Neuron (in vitro differentiated cells): ENCODE measurements around the gene KLHDC10.
"Not testable (repeated sequence)": the region's sequence is repeated elsewhere in the genome, so short reads cannot be mapped to it uniquely, and the experiment has no call there.

Experiments used
- H2AFZ ChIP-seq: one replicate; pipeline ENCODE4 v1.6.1; 2013; ENCODE audit warnings: low read depth, mild to moderate bottlenecking, inconsistent platforms, low read length, moderate library complexity
- H3K27me3 ChIP-seq: one replicate; pipeline ENCODE4 v1.6.1; 2013; ENCODE audit warnings: low read length; ENCODE audit not compliant: insufficient read depth
- H3K36me3 ChIP-seq: one replicate; pipeline ENCODE4 v1.6.1; 2013; ENCODE audit warnings: low read length; ENCODE audit not compliant: insufficient read depth
- H3K4me1 ChIP-seq: one replicate; pipeline ENCODE4 v1.6.1; 2013; ENCODE audit warnings: low read length; ENCODE audit not compliant: insufficient read depth
- H3K4me3 ChIP-seq: 2 replicates; pipeline ENCODE4 v1.5.1; 2013; ENCODE audit warnings: mild to moderate bottlenecking, low read length, moderate library complexity
- H3K9me3 ChIP-seq: one replicate; pipeline ENCODE4 v1.6.1; 2013; ENCODE audit warnings: low read length

Gene KLHDC10

DNA sequence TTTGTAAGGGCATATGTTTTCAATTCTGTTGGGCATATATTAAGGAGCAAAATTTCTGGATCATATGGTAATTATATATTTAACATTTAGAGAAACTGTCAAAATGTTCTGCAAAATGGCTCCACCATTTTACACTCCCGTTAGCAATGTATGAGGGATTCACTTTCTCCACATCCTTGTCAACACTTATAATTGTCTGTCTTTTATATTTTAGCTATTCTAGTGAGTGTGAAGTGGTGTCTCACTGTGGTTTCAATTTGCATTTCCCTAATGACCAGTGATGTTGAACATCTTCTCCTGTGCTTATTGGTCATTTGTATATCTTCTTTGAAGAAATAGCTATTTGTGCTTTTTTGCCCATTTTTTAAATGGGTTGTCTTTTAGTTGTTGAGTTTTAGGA, 8.1 kb upstream of the KLHDC10 start:
- no peak overlapping the region for H3K4me3 ChIP-seq
- no peaks in the 10 kb centered on the region for H3K36me3 ChIP-seq
- H3K27me3 ChIP-seq = no peaks in the 10 kb centered on the region

DNA sequence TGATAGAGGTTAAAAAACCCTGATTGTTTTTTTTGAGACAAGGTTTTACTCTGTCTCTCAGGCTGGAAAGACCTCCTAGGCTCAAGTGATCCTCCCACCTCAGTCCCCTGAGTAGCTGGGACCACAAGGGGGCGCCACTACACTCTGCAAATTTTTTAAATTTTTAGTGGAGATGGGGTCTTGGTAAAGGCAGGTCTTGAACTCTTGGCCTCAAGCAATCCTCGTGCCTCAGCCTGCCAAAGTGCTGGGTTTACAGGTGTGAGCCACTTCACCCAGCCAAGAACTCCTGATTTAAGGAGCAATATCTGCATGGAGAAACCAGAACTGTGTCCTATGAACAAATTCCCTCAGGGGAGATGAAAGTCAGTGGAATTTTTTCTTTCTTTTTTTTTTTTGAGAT, 7.3 kb upstream of the KLHDC10 start:
- Histone ChIP-seq H3K4me3 (no peak overlapping the region), H2AFZ (no peak overlapping the region), H3K27me3 (no peaks in the 10 kb centered on the region), H3K4me1 (no peaks in the 10 kb centered on the region), H3K9me3 (no peaks in the 10 kb centered on the region), H3K36me3 (no peaks in the 10 kb centered on the region)

More for the DNA sequence above, 8.1 kb upstream of the KLHDC10 start:
- no peaks in the 10 kb centered on the region for H3K4me1 ChIP-seq
- no peak overlapping the region for H2AFZ ChIP-seq
- H3K9me3 ChIP-seq = no peaks in the 10 kb centered on the region

DNA sequence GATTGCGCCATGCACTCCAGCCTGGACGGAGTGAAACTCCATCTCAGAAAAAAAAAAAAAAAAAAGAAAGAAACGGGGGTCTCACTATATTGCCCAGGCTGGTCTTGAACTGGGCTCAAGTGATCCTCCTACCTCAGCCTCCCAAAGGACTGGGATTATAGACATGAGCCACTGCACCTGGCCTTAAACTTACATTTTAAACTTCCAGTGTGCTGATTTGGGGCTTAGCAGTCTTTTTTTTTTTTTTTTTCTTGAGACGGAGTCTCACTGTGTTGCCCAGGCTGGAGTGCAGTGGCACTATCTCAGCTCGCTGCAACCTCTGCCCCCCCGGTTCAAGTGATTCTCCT, 5.8 kb upstream of the KLHDC10 start:
- not testable (repeated sequence) for H3K4me3 ChIP-seq, H3K9me3 ChIP-seq, H3K36me3 ChIP-seq, H3K4me1 ChIP-seq, H3K27me3 ChIP-seq, H2AFZ ChIP-seq

DNA sequence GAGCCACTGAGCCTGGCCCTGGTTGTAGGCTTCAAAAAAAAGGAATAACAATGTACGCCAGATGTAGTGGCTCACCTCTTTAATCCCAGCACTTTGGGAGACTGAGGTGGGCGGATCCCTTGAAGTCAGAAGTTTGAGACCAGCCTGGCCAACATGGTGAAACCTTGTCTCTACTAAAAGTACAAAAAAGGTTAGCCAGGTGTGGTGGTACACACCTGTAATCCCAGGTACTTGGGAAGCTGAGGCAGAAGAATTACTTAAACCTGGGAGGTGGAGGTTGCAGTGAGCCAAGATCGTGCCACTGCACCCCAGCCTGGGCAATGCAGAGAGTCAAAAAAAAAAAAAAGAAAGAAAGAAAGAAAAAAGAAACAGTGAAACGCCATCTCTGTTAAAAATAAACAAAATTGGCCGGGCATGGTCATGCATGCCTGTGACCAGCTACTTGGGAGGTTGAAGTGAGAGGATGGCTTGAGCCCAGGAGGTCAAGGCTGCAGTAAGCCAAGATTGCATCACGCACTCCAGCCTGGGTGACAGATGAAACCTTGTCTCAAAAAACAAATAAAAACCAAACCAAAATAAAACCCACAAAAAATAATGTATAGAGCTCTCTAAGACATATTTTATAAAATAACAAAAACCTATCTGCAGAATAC, 4.7 kb upstream of the KLHDC10 start:
- Histone ChIP-seq H3K27me3 (no peaks in the 10 kb centered on the region), H3K9me3 (no peaks in the 10 kb centered on the region), H2AFZ (no peak overlapping the region), H3K4me1 (peaks cover 6% of the 10 kb centered on the region), H3K36me3 (no peaks in the 10 kb centered on the region), H3K4me3 (no peak overlapping the region)

DNA sequence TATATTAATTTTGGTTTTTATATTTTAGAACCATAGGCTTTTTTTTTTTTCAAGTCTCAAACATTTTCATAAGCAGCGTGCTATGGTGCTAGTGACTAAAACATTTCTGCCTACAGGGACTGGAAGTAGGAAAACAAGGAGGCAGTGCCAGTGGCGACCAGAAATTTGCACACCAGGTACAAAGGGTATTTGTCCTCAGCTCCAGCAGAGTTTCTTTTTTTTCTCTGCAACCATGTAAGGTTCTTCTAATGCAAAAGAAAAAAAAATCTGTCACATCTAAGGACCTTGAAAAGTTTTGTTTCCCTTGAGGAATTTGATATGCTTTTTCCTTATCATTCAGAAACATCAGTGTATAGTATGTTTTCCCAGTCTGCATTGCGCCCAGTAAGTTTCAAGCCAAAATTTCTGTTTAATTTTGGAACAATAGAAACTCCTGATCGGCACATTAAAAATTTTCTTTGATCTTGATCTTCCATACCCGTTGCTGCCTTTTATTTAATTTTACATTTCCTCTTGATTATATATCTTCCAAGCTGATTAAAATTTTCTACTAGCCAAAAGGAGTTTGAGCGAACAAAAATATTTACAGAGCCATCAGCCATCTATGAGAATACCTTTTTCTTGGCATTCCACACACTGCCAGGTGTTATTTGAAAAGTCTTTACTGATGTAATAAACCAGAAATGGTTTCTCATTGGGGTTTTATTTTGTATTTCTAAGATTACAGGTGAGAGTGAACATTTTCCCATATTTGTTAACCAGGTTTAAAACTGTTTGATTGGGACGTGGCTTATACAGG, 956 bp upstream of the KLHDC10 start:
- Histone ChIP-seq H3K4me1 (peaks cover 15% of the 10 kb centered on the region), H3K9me3 (no peaks in the 10 kb centered on the region), H3K27me3 (no peaks in the 10 kb centered on the region), H3K4me3 (peak overlapping the region; percentile 55), H2AFZ (peak overlapping the region; percentile 90), H3K36me3 (peaks cover 2% of the 10 kb centered on the region)

DNA sequence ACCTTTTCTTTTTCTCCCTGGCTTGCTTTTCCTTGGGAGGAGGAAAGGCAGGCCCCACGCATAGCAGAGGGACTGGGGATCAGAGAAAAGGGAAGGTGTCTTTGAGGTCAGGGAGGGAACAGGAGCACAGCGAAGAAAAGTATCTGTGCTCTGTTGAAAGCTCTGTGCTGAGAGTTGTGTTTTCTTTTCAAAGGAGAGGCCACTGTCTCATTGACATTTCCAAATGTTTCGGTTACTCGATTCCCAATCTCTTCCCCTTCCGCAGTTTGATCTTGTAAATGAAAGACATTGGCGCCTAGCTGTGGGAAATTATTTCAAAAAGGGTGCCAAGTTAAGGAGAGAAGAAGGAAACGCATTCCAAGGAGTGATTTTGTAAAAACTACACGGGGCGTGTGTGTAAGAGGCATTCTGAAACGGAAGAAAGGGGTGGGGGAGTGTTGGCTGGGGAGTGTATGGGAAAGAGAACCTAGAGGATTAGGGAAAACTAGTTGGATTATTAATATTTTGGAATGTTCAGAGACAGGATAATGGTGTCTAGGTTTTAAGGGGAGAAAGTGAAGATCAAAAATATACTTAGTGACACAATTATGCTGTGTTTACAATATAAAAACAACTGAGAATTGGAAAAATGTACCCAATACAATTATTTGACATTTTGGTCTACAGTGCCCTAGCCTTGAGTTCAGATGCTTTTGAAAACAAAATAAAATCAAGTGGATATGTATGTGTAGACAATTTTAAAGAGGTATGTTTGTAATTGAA, 708 bp downstream of the KLHDC10 start:
- H3K9me3 ChIP-seq = no peaks in the 10 kb centered on the region

DNA sequence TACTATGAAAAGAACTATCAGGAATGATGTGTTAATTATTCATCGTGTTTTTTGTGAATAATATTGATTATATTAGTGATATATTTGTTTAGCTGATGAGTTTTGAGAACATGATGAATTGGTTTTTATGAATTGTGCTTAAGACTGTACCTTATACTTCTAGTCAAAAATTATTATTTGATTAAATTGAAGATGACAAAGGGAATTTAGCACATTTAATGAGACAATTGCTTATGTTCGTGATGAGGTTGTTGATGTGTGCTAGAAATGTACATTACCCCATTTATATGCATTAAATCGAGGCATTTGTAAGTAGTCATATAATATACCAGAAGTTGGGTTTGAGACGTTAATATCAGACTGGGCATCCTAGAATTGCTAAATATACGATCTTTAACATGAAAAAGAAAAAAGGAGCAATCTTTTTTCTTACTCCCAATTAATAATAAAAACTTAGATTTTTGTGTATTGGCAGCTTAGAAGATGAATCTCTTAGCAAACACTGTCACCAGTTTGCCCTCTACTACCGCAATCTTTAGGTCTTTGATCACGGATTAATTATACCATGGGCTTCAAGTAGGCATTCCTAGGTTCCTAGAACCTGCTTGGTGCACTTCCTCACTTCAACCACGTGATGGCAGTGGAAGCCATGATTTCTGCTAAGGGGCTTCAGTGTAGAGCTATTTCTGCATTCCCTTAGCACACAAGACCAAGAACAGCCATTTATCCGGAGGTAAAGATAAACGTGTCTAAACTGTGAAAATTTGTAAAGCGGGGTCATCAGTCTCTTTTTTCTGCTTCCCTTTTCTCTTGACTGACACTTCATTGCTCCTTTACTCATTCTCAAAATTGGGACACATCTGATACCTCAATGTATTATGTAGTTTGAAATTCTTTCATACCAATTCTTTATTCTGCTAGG, 1.6 kb downstream of the KLHDC10 start:
- Histone ChIP-seq H3K27me3 (no peaks in the 10 kb centered on the region), H3K4me1 (peaks cover 15% of the 10 kb centered on the region), H3K36me3 (peaks cover 2% of the 10 kb centered on the region), H2AFZ (no peak overlapping the region), H3K9me3 (no peaks in the 10 kb centered on the region), H3K4me3 (peak overlapping the region; percentile 55)

More for the DNA sequence above, 708 bp downstream of the KLHDC10 start:
- H3K4me3 ChIP-seq = peak overlapping the region; percentile 55
- no peaks in the 10 kb centered on the region for H3K27me3 ChIP-seq
- peaks cover 2% of the 10 kb centered on the region for H3K36me3 ChIP-seq
- peaks cover 15% of the 10 kb centered on the region for H3K4me1 ChIP-seq
- H2AFZ ChIP-seq = peak overlapping the region; percentile 90

DNA sequence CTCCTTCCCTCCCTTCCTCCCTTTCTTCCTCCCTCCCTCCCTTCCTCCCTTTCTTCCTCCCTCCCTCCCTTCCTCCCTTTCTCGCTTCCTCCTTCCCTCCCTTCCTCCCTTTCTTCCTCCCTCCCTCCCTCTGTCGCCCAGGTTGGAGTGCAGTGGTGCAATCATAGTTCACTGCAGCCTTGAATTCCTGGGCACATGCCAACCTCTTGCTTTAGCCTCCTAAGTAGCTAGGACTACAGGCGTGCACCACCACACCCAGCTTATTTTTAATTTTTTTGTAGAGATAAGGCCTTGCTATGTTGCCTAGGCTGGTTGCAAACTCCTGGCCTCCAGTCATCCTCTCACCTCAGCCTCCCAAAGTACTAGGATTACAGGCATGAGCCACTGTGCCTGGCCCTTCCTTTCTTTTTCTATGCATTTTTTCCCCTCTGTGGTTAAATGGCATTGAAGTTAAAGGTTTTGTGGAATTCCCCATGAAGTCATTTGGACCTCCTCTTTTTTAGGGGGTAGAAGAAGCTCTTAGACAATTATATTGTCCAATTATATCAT, 9.6 kb downstream of the KLHDC10 start:
- no peaks in the 10 kb centered on the region for H3K4me1 ChIP-seq
- peaks cover 12% of the 10 kb centered on the region for H3K36me3 ChIP-seq
- H3K4me3 ChIP-seq = no peak overlapping the region
- peaks cover 3% of the 10 kb centered on the region for H3K9me3 ChIP-seq
- H3K27me3 ChIP-seq = no peaks in the 10 kb centered on the region
- H2AFZ ChIP-seq = no peak overlapping the region

DNA sequence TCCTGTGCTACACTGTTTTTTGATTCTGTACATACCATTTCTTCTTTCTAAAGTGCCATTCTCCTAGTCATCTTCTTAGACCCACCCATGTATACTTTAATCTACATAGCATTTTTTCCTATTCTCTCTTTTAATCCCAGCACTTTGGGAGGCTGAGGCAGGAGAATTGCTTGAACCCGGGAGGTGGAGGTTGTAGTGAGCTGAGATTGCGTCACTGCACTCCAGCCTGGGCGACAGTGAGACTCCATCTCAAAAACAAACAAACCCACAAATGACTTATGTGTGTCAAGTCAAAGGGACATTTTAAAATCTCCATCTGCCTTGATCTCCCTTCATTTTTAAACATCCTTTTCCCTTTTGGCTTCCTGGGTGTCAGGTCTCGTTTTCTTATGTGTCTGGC, 13.2 kb downstream of the KLHDC10 start:
- H2AFZ ChIP-seq, H3K27me3 ChIP-seq, H3K36me3 ChIP-seq, H3K9me3 ChIP-seq, H3K4me1 ChIP-seq, H3K4me3 ChIP-seq: not testable (repeated sequence)

DNA sequence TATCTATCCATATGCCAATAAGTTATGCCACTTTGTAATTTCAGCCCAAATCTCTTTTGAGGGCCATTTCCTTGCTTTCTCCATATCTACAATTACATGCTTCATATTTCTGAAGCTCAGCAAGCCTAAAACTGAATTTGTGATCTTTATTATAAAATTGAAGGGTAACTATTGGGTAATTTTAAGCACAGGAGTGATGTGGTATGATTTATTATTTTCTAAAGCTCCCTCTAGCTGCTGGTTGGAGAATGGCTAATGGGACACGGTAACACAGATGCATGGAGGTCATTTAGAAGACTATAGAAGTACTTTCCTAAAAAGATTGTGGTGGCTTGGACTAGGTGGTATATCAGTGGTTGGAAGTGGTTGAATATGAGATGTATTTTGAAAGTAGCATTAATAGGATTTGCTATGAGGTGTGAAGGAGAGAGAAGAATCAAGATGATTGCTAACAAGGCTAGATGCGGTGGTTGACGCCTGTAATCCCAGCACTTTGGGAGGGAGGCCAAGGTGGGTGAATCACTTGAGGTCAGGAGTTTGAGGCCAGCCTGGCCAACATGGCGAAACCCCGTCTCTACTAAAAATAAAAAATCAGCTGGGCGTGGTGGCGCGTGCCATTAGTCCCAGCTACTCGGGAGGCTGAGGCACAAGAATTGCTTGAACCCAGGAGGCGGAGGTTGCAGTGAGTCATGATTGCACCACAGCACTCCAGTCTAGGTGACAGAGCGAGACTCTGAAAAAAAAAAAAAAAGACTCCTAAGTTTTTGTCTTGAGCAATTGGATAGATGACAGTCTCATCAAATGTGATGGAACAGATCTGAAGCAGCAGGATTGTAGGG, 13.9 kb downstream of the KLHDC10 start:
- no peaks in the 10 kb centered on the region for H3K27me3 ChIP-seq
- peaks cover 10% of the 10 kb centered on the region for H3K36me3 ChIP-seq
- no peak overlapping the region for H3K4me3 ChIP-seq
- H3K4me1 ChIP-seq = no peaks in the 10 kb centered on the region
- peaks cover 1% of the 10 kb centered on the region for H3K9me3 ChIP-seq
- no peak overlapping the region for H2AFZ ChIP-seq

DNA sequence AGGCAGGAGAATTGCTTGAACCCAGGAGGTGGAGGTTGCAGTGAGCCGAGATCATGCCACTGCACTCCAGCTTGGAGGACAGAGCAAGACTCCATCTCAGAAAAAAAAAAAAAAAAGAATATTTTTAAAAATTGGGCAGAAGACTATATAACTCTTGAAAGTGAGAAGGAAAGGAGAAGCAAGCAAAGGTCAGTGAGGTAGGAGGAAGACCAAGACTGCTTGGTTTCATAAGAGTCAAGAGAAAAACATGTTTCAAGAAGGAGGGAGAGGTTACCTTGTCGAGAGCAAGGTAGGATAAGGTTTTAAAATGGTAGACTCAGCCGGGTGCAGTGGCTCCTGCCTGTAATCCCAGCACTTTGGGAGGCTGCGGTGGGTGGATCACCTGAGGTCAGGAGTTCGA, 14.9 kb downstream of the KLHDC10 start:
- not testable (repeated sequence) for H3K4me1 ChIP-seq, H3K9me3 ChIP-seq, H3K36me3 ChIP-seq, H2AFZ ChIP-seq, H3K4me3 ChIP-seq, H3K27me3 ChIP-seq

DNA sequence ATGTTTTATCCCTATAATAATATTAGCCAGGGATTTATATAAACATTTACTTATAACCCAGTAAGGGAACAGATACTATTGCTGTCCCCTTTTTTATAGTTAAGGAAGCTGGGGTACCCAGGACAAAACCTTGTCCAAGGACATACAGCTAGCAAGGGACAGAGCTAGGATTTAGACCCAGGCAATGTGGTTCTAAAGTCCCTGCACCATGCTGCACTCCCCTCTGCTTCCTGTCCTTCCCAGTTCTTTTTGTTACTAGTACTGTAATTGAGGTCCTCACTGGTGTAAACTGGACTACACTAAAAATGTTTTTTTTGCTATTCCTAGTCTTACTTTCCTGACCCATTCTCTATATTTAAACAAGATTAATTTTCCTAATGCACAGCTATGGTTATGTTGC, 16.6 kb downstream of the KLHDC10 start:
- H3K27me3 ChIP-seq = no peaks in the 10 kb centered on the region
- no peak overlapping the region for H3K4me3 ChIP-seq
- H3K9me3 ChIP-seq = peaks cover 4% of the 10 kb centered on the region
- H2AFZ ChIP-seq = no peak overlapping the region
- H3K36me3 ChIP-seq = peaks cover 14% of the 10 kb centered on the region
- no peaks in the 10 kb centered on the region for H3K4me1 ChIP-seq
